ENCODE measurements around the gene VTI1A. TPM values are rescaled to one million over a fixed set of nuclear protein-coding genes. Genes with fewer than 3 reads are reported as not detected.

VTI1A gene
- polyA plus RNA-seq, 1 donor: 17.2 TPM

DNA sequence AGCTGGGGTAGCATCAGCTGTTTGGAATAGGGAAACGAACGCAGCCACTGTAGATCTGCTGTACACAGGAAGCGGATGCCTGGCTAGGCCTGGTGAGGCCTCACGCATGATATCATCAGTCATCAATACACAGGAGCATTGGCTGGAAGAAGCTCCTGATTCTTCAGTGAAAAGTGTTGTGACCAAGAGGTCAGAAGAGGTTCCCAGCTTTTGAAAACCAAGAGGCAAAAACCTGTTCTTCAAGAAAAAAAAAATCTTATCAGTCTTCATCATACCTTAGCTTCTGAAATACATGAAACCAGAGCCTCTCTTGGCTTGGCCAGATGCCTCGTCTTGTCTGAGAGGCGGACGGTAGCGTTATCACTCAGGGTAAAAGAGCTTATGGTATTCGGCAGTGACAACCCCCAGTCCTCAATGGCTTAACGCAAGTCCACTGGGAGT is 363.7 kb downstream of the VTI1A start:
- Histone ChIP-seq H3K9me3 (ENCODE audit: control insufficient read depth, low read depth, low read length) (no peaks in the 10 kb centered on the region), H3K36me3 (ENCODE audit: control insufficient read depth, insufficient read depth, low read length) (no peaks in the 10 kb centered on the region), H3K4me3 (ENCODE audit: low read length) (no peak overlapping the region), H3K27ac (ENCODE audit: low read length) (no peak overlapping the region), H3K27me3 (ENCODE audit: control insufficient read depth, insufficient read depth, low read length) (no peaks in the 10 kb centered on the region), H3K4me1 (ENCODE audit: control insufficient read depth, insufficient read depth, low read length) (peaks cover 6% of the 10 kb centered on the region)
- DNase-seq: no peak
- WGBS (ENCODE audit: insufficient coverage, low lambda C conversion rate): no CpG with 5 or more reads among the region's 10 CpGs

DNA sequence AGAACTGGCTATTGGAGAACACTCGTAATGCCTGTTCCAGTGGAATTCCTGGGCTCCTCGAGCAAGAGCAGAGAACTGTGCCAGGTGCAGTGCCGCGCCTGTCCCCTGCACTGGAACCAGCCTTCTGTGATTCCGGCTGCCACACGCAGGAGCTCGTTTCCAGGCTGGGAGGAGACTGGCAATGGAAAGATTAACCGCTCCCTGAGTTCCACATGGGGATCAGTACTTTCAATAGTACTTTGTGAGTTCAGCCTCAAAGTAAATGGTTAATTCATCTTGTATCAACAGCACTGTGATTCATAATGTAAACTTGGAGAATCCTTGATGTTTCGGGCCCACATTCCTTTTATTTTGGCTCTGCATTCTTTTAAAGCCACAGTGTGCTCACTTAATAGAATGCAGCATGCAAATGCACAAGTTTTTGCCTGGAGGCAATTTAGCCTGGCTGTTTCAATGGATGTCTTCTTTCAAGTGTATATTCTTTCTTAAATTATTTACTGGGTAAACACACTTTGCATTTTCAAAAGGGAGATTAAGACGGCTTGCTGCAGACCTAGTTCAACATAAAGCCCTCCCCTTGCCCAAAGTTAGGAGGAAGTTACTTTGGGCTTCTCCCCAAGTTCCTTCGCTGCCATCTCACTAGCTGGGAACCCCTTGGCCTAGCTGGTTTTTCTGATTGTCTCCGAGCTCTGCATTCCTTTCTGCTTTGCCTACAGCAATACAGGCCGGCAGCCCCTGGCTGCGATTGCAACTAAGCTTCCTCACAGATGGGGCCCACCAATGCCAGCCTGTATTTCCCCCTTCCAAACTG is 364.9 kb downstream of the VTI1A start:
- no peaks in the 10 kb centered on the region for H3K27me3 ChIP-seq (ENCODE audit: control insufficient read depth, insufficient read depth, low read length)
- H3K4me3 ChIP-seq (ENCODE audit: low read length): no peak overlapping the region
- no peaks in the 10 kb centered on the region for H3K36me3 ChIP-seq (ENCODE audit: control insufficient read depth, insufficient read depth, low read length)
- H3K9me3 ChIP-seq (ENCODE audit: control insufficient read depth, low read depth, low read length): no peaks in the 10 kb centered on the region
- peaks cover 6% of the 10 kb centered on the region for H3K4me1 ChIP-seq (ENCODE audit: control insufficient read depth, insufficient read depth, low read length)
- H3K27ac ChIP-seq (ENCODE audit: low read length): peak overlapping the region; percentile 0
- peak; percentile 33 to 59 for DNase-seq
- 30% methylated on average over 2 of the region's 14 CpGs for WGBS (ENCODE audit: insufficient coverage, low lambda C conversion rate)

DNA sequence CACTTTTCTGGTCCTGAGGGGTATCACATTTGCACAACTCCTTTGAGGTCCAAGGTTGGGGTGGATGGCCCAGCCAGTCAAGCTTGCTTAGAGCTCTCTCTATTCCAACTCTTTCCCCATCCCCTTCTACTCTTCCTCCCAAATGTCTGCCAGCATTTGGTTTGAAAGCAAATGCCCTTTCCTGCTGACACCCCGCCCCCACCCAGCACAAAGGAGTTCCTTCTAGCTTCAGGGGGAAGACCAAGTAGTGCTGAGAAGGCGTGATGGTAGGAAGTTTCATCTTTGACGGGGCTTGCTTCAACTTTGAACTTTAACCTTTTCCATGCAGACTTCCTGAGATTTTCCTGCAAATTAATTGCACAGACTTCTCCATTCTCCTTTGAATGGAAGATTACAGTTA is 365.6 kb downstream of the VTI1A start:
- Histone ChIP-seq H3K4me3 (ENCODE audit: low read length) (no peak overlapping the region), H3K4me1 (ENCODE audit: control insufficient read depth, insufficient read depth, low read length) (peaks cover 6% of the 10 kb centered on the region), H3K27me3 (ENCODE audit: control insufficient read depth, insufficient read depth, low read length) (no peaks in the 10 kb centered on the region), H3K27ac (ENCODE audit: low read length) (no peak overlapping the region), H3K36me3 (ENCODE audit: control insufficient read depth, insufficient read depth, low read length) (no peaks in the 10 kb centered on the region), H3K9me3 (ENCODE audit: control insufficient read depth, low read depth, low read length) (no peaks in the 10 kb centered on the region)
- DNase-seq: no peak
- no CpG with 5 or more reads among the region's 3 CpGs for WGBS (ENCODE audit: insufficient coverage, low lambda C conversion rate)

DNA sequence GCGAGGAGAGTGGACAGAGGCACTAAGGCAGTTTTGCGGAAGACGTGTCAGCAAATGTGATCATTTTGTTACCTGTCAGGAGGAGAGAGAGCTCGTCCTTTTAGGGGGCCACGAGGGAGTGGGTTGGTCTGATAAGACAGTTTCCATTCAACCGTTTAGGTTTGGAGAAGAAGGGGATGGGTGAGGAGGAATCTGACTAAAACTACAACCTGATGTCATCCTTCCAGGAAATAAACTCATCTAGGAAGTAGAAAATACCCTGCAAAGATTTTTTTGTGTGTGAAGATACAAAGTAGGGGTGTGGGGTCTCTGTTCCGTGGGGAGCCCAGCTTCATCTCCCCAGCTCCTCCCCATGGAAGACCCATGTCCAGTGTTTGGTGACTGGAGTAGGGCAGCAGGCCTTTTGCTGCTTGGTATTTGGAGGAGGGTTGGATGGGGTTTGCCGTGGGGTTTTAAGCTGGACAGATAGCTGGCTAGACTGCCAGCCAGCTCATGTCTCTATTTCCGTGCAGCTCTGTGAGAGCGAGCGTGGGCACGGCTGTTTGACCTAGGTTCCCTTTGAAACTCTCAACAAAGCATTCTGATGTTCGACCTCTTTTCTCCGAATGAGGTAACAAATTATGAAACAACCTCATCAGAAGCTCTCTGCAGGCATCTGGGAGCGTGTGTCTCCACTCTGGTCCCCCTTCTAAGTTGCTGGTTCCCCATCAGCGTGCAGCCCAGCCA is 367.0 kb downstream of the VTI1A start:
- no peak overlapping the region for H3K27ac ChIP-seq (ENCODE audit: low read length)
- WGBS (ENCODE audit: insufficient coverage, low lambda C conversion rate): 100% methylated on average over 2 of the region's 16 CpGs

DNA sequence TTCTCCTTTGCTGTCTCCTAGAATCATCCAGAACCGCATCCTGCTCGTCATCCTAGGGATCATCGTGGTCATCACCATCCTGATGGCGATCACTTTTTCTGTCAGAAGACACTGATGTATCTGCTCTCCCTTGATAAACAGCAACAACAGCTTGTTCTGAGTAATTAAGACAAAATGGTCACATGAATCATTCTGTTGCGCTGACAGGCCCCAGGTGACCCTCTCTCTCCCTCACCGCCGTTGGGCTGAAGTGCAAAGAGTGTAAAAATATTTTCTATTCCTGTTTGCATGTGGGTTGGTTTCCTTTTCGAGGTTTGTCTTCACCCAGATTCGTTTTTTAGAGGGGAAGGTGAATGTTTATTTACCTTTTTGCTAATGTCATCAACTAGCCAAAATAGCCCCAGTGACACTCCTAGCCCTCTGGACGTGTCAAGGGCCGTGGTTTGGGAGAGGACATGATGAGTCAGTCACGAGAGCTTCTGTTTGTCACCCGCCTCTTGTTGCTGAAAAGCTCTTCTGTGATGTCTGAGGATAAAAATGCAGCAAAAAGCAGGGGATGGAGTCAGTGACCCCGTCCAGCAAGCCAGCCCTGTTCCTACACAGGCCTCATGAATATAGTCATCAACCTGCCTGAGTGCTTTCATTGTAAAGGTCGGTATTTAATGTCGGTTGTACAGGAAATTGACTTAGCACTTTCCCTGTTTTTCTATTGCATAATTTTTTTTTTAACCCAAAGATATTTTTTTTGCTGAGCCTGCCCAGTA is 368.4 kb downstream of the VTI1A start:
- H3K27ac ChIP-seq (ENCODE audit: low read length): no peak overlapping the region
- no peak for DNase-seq
- no peaks in the 10 kb centered on the region for H3K9me3 ChIP-seq (ENCODE audit: control insufficient read depth, low read depth, low read length)
- WGBS (ENCODE audit: insufficient coverage, low lambda C conversion rate): 20% methylated on average over 1 of the region's 16 CpGs
- no peaks in the 10 kb centered on the region for H3K36me3 ChIP-seq (ENCODE audit: control insufficient read depth, insufficient read depth, low read length)
- no peaks in the 10 kb centered on the region for H3K27me3 ChIP-seq (ENCODE audit: control insufficient read depth, insufficient read depth, low read length)
- peaks cover 6% of the 10 kb centered on the region for H3K4me1 ChIP-seq (ENCODE audit: control insufficient read depth, insufficient read depth, low read length)
- H3K4me3 ChIP-seq (ENCODE audit: low read length): no peak overlapping the region

More for the DNA sequence above, 367.0 kb downstream of the VTI1A start:
- Histone ChIP-seq H3K4me3 (ENCODE audit: low read length) (no peak overlapping the region), H3K27me3 (ENCODE audit: control insufficient read depth, insufficient read depth, low read length) (no peaks in the 10 kb centered on the region), H3K9me3 (ENCODE audit: control insufficient read depth, low read depth, low read length) (no peaks in the 10 kb centered on the region), H3K36me3 (ENCODE audit: control insufficient read depth, insufficient read depth, low read length) (no peaks in the 10 kb centered on the region), H3K4me1 (ENCODE audit: control insufficient read depth, insufficient read depth, low read length) (peaks cover 6% of the 10 kb centered on the region)
- DNase-seq: no peak

DNA sequence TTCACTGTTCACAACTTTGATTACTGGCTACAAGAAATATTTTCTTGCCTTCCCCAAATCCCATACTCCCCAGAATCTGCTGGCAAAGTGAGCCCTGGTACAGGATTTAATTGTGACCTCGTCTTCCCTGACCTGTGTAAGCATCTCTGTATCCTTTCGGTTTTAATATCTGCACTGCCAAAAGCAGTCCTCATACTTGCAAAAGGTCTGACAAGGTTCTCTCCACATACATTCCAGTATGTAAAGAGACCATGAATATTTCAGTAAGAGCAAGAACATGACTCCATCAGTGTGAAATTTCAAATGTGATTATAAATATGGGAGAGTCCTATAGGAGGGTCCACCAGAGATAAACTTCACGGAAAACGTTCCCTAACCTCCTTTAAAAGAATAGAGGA is 369.0 kb downstream of the VTI1A start:
- WGBS (ENCODE audit: insufficient coverage, low lambda C conversion rate): no CpG with 5 or more reads among the region's 4 CpGs
- Histone ChIP-seq H3K4me3 (ENCODE audit: low read length) (no peak overlapping the region), H3K27me3 (ENCODE audit: control insufficient read depth, insufficient read depth, low read length) (no peaks in the 10 kb centered on the region), H3K9me3 (ENCODE audit: control insufficient read depth, low read depth, low read length) (no peaks in the 10 kb centered on the region), H3K4me1 (ENCODE audit: control insufficient read depth, insufficient read depth, low read length) (peaks cover 6% of the 10 kb centered on the region), H3K36me3 (ENCODE audit: control insufficient read depth, insufficient read depth, low read length) (no peaks in the 10 kb centered on the region), H3K27ac (ENCODE audit: low read length) (no peak overlapping the region)
- DNase-seq: no peak

DNA sequence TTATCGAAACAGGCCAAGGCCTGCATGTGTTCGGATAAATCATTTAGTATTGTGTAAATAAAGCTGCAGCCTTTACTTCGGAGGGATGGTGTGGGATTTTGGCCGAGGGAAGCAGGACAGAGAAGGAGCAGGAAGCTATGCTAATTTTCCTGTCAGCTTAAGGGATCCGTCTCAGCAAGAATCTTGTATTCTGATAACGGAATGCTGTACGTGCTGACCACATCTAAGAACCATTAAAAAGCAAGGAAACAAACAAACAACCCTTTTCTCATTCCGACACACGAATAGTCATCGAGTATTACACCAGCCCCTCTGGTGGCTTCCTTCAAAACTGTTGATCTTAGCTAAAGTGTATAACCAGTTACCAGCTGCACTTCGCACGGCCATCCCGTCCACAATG is 369.9 kb downstream of the VTI1A start:
- H3K4me3 ChIP-seq (ENCODE audit: low read length): no peak overlapping the region
- DNase-seq: no peak
- H3K9me3 ChIP-seq (ENCODE audit: control insufficient read depth, low read depth, low read length): no peaks in the 10 kb centered on the region
- no CpG with 5 or more reads among the region's 13 CpGs for WGBS (ENCODE audit: insufficient coverage, low lambda C conversion rate)
- no peaks in the 10 kb centered on the region for H3K36me3 ChIP-seq (ENCODE audit: control insufficient read depth, insufficient read depth, low read length)
- no peak overlapping the region for H3K27ac ChIP-seq (ENCODE audit: low read length)
- H3K27me3 ChIP-seq (ENCODE audit: control insufficient read depth, insufficient read depth, low read length): no peaks in the 10 kb centered on the region
- H3K4me1 ChIP-seq (ENCODE audit: control insufficient read depth, insufficient read depth, low read length): peaks cover 6% of the 10 kb centered on the region

DNA sequence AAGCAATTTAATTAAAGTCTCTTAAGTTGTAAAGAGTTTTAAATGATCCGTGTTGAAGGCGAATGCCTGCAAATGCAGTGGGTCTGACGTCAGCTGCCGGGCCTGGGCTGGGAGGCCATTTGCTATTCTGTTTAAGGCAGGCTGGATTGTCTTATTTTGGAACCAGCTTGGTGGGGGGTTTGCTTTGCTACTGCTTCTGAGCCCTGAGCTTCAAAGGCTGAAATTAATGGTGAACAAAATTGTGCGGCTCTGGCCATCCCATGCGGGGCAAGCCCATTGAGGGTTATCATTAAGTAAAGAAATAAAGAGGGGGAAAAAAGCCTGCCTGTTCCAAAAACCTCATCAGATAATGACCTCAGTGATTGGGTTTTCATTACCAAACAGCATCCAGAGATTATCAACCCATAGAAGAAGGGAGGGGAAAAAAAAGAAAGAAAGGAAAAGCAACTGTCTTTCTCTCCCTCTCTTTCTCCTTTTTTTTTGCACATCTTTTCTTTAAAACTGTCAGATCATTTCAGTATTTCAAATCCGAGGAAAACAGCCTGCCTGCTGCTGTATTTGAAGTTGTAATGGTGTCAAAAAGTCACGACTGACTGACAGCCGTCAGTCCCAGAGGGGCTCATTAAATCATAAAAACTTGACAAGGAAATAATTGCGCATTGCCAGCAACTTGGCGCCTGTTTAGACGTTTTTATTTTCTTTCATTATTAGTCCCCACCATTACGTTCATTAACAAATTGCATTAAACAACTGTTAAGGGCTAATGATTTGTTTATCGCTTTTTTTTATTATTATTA is 371.2 kb downstream of the VTI1A start:
- Histone ChIP-seq H3K4me1 (ENCODE audit: control insufficient read depth, insufficient read depth, low read length) (no peaks in the 10 kb centered on the region), H3K27me3 (ENCODE audit: control insufficient read depth, insufficient read depth, low read length) (no peaks in the 10 kb centered on the region), H3K36me3 (ENCODE audit: control insufficient read depth, insufficient read depth, low read length) (no peaks in the 10 kb centered on the region), H3K4me3 (ENCODE audit: low read length) (no peak overlapping the region), H3K27ac (ENCODE audit: low read length) (no peak overlapping the region), H3K9me3 (ENCODE audit: control insufficient read depth, low read depth, low read length) (no peaks in the 10 kb centered on the region)
- no peak for DNase-seq
- WGBS (ENCODE audit: insufficient coverage, low lambda C conversion rate): 94% methylated on average over 4 of the region's 14 CpGs

DNA sequence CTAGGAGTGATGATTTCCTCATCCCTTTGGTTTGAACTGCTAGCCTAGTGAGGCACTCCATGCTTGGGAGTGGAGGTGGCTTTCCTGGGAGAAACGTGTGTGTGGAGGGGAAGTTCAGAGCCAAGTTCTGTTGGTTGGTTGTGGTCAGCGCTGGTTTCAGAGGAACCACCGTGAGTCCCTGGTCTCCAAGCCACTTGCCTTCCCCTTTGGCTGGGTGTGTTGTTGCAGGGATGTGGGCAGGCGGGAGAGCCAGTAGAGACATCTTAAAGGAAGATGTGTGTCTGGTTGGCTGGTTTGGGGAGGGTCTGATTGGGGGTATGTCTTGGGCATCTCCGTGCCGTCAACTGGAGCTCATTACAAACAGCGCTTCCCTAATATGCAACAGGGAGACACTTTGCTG is 372.2 kb downstream of the VTI1A start:
- H3K27me3 ChIP-seq (ENCODE audit: control insufficient read depth, insufficient read depth, low read length): no peaks in the 10 kb centered on the region
- DNase-seq: no peak
- WGBS (ENCODE audit: insufficient coverage, low lambda C conversion rate): no CpG with 5 or more reads among the region's 7 CpGs
- H3K27ac ChIP-seq (ENCODE audit: low read length): no peak overlapping the region
- no peaks in the 10 kb centered on the region for H3K36me3 ChIP-seq (ENCODE audit: control insufficient read depth, insufficient read depth, low read length)
- no peaks in the 10 kb centered on the region for H3K9me3 ChIP-seq (ENCODE audit: control insufficient read depth, low read depth, low read length)
- no peak overlapping the region for H3K4me3 ChIP-seq (ENCODE audit: low read length)
- no peaks in the 10 kb centered on the region for H3K4me1 ChIP-seq (ENCODE audit: control insufficient read depth, insufficient read depth, low read length)

DNA sequence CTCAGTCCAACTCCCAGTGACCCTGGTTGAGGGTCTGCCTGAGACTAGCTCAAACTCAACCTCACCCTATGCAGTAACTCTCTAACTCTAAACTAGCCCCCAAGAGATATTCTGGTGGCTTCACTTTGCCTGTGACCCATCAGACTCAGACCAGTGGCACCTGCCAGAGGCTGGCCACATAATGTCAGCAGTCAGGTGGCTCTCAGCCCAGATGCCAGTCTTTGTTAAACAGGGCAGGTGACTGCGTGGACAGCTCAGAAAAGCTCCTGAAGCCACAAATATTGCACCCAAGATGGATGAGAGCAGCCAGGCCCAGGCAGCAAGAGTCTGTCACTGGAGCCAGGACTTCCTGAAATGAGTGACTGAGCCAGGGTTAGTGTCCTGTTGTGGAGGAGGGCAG is 373.3 kb downstream of the VTI1A start:
- no peaks in the 10 kb centered on the region for H3K9me3 ChIP-seq (ENCODE audit: control insufficient read depth, low read depth, low read length)
- no peak overlapping the region for H3K4me3 ChIP-seq (ENCODE audit: low read length)
- no CpG with 5 or more reads among the region's 1 CpG for WGBS (ENCODE audit: insufficient coverage, low lambda C conversion rate)
- no peak for DNase-seq
- H3K36me3 ChIP-seq (ENCODE audit: control insufficient read depth, insufficient read depth, low read length): no peaks in the 10 kb centered on the region
- H3K4me1 ChIP-seq (ENCODE audit: control insufficient read depth, insufficient read depth, low read length): no peaks in the 10 kb centered on the region
- H3K27ac ChIP-seq (ENCODE audit: low read length): no peak overlapping the region
- H3K27me3 ChIP-seq (ENCODE audit: control insufficient read depth, insufficient read depth, low read length): no peaks in the 10 kb centered on the region
